K562 (cell line): ENCODE data around the gene RPAP2. TPM values are rescaled to one million over a fixed set of nuclear protein-coding genes. Genes with fewer than 3 reads are reported as not detected.

Experiments used
- ATAC-seq: fragments of 200-7000 bp; cut with Tn5 transposase; 3 replicates; pipeline ENCODE4 v1.9.1; 2020; ENCODE audit warnings: moderate library complexity
- BruUV-seq: library from RNA; stranded (reverse); fragments of 400-500 nt; replicated peaks from 2 replicates; lab custom pipeline; 2021; lab: Mats Ljungman, UMichigan
- CTCF ChIA-PET: fragments of 300-600 bp; formaldehyde crosslinking; extraction: SDS; loops from one replicate; lab custom pipeline; 2021; ENCODE audit warnings: low intra/inter-chr PET ratio; lab: Yijun Ruan, JAX
- POLR2A ChIA-PET: fragments of 300-600, 350-650 bp; sonication (Branson Sonifier 250); formaldehyde crosslinking; extraction: SDS; loops from one replicate; lab custom pipeline; 2021; ENCODE audit warnings: antibody characterized with exemption, inconsistent platforms; lab: Yijun Ruan, JAX
- DNase-seq, 4 experiments: peaks; one replicate each; pipeline versions ENCODE4 v3.0.0 to v3.0.0-alpha.2; 2011 to 2018; ENCODE audit warnings: low spot score in 3 of 4, mixed read lengths in 3 of 4; ENCODE audit errors: extremely low read depth in 1 of 4
- FAIRE-seq: peaks from 2 replicates; lab custom pipeline; 2011; peaks lifted over from hg19 to GRCh38; lab: Jason Lieb, UNC
- H2AFZ ChIP-seq: 2 replicates; pipeline ENCODE4 v1.6.0; 2011; ENCODE audit warnings: low read depth, low read length, control low read depth, inconsistent platforms
- H3K27ac ChIP-seq: fragments of 200-600 bp; 3 replicates; pipeline ENCODE4 v1.8.0; 2011; ENCODE audit warnings: low read depth, mild to moderate bottlenecking, control low read depth, inconsistent platforms, low read length, moderate library complexity, mixed read lengths; ENCODE audit errors: extremely low read depth
- H3K27me3 ChIP-seq, 2 experiments: fragments of 300-600 bp in 1 of 2; 2 replicates in 1 of 2; 3 replicates in 1 of 2; pipeline versions ENCODE4 v1.6.0 to v1.8.0; 2011; ENCODE audit warnings: inconsistent platforms in 2 of 2, low read length in 2 of 2, mild to moderate bottlenecking in 1 of 2, mixed read lengths in 1 of 2, moderate library complexity in 1 of 2; ENCODE audit not compliant: control insufficient read depth in 2 of 2, insufficient read depth in 2 of 2
- H3K36me3 ChIP-seq: fragments of 300-600 bp; 3 replicates; pipeline ENCODE4 v1.8.0; 2011; ENCODE audit warnings: mild to moderate bottlenecking, low read length, inconsistent platforms; ENCODE audit not compliant: control insufficient read depth, insufficient read depth
- H3K4me1 ChIP-seq, 2 experiments: fragments of 200-600 bp in 1 of 2; replicated peaks in 1 of 2; 2 replicates in 1 of 2; 3 replicates in 1 of 2; pipeline versions ENCODE4 v1.5.1 to v1.8.0; 2011; ENCODE audit warnings: inconsistent platforms in 2 of 2, low read length in 2 of 2, mild to moderate bottlenecking in 1 of 2, mixed read lengths in 1 of 2, moderate library complexity in 1 of 2; ENCODE audit not compliant: control insufficient read depth in 2 of 2, insufficient read depth in 2 of 2
- H3K4me2 ChIP-seq: 2 replicates; pipeline ENCODE4 v1.6.1; 2011; ENCODE audit warnings: low read length, control low read depth, inconsistent platforms, mixed read lengths; ENCODE audit not compliant: insufficient read depth
- H3K4me3 ChIP-seq: fragments of 200-600 bp; sonication (generic), shearing (Covaris generic); 2 replicates; pipeline ENCODE4 v1.5.1; 2016; ENCODE audit warnings: control low read depth, inconsistent platforms
- H3K79me2 ChIP-seq: fragments of 200-600 bp; 3 replicates; pipeline ENCODE4 v1.8.0; 2011; ENCODE audit warnings: low read length, inconsistent platforms; ENCODE audit not compliant: control insufficient read depth, insufficient read depth
- H3K9ac ChIP-seq, 2 experiments: 2 replicates each; pipeline versions ENCODE4 v1.6.0 to v1.6.1; 2011; ENCODE audit warnings: low read depth in 2 of 2, low read length in 2 of 2, control low read depth in 1 of 2, inconsistent platforms in 1 of 2, mild to moderate bottlenecking in 1 of 2, mixed read lengths in 1 of 2; ENCODE audit not compliant: insufficient read depth in 1 of 2
- H3K9me1 ChIP-seq: one replicate; pipeline ENCODE4 v1.6.0; 2011; ENCODE audit warnings: inconsistent platforms, mild to moderate bottlenecking, low read length, moderate library complexity; ENCODE audit not compliant: control insufficient read depth, insufficient read depth
- H3K9me3 ChIP-seq: replicated peaks from 2 replicates; pipeline ENCODE4 v1.5.1; 2011; ENCODE audit warnings: low read depth, low read length, inconsistent platforms; ENCODE audit not compliant: control insufficient read depth, insufficient read depth
- H4K20me1 ChIP-seq: replicated peaks from 2 replicates; pipeline ENCODE4 v1.6.1; 2011; ENCODE audit warnings: low read length, inconsistent platforms, mixed read lengths; ENCODE audit not compliant: control insufficient read depth, insufficient read depth
- BRD4 ChIP-seq: fragments of 200-600 bp; sonication (generic); IDR thresholded peaks from 2 replicates; pipeline ENCODE4 v1.6.1; 2017; ENCODE audit warnings: inconsistent platforms
- FOXK2 ChIP-seq, 2 experiments: fragments of 450-650 bp; IDR thresholded peaks in 1 of 2; conservative IDR thresholded peaks in 1 of 2; 2 replicates each; pipeline ENCODE4 v1.6.1; 2016; ENCODE audit warnings: low read depth in 2 of 2, mild to moderate bottlenecking in 1 of 2
- GTF2A2 ChIP-seq: IDR thresholded peaks from 2 replicates; pipeline ENCODE4 v1.6.1; 2016; ENCODE audit warnings: mild to moderate bottlenecking, missing genetic modification characterization, missing compliant biosample characterization
- KHSRP ChIP-seq: fragments of 450-650 bp; IDR thresholded peaks from 2 replicates; pipeline ENCODE4 v1.6.1; 2017
- LARP7 ChIP-seq: fragments of 450-650 bp; IDR thresholded peaks from 2 replicates; pipeline ENCODE4 v1.6.1; 2016
- MAFK ChIP-seq: IDR thresholded peaks from 2 replicates; pipeline ENCODE4 v1.6.1; 2011; ENCODE audit warnings: low read length, improper control_type of control experiment
- NR1H2 ChIP-seq: sonication (generic); formaldehyde crosslinking; IDR thresholded peaks from 2 replicates; pipeline ENCODE4 v1.4.0; 2020; ENCODE audit warnings: mild to moderate bottlenecking, missing genetic modification reagents
- PHF20 ChIP-seq: fragments of 450-650 bp; IDR thresholded peaks from 2 replicates; pipeline ENCODE4 v1.6.1; 2018; ENCODE audit not compliant: partially characterized antibody
- SP2 ChIP-seq: IDR thresholded peaks from 2 replicates; pipeline ENCODE4 v1.6.1; 2011; ENCODE audit warnings: mild to moderate bottlenecking, low read depth, low read length, moderate library complexity; ENCODE audit not compliant: poor library complexity, severe bottlenecking; ENCODE audit errors: extremely low read depth
- SREBF1 ChIP-seq: fragments of 150-350 bp; IDR thresholded peaks from 2 replicates; pipeline ENCODE4 v1.6.1; 2014; ENCODE audit warnings: antibody characterized with exemption, low read depth, low read length, borderline replicate concordance
- SUPT5H ChIP-seq: fragments of 450-650 bp; IDR thresholded peaks from 2 replicates; pipeline ENCODE4 v1.6.1; 2016
- TAF9B ChIP-seq: fragments of 450-650 bp; IDR thresholded peaks from 2 replicates; pipeline ENCODE4 v1.6.1; 2018; ENCODE audit warnings: mild to moderate bottlenecking; ENCODE audit not compliant: partially characterized antibody
- ZEB2 ChIP-seq: fragments of 450-650 bp; IDR thresholded peaks from 2 replicates; pipeline ENCODE4 v1.6.1; 2016
- ZNF140 ChIP-seq: fragments of 250-450 bp; sonication (Bioruptor Pico); IDR thresholded peaks from 2 replicates; pipeline ENCODE4 v1.8.0; 2021; ENCODE audit warnings: moderate library complexity, mild to moderate bottlenecking, inconsistent platforms
- ZNF239 ChIP-seq: fragments of 250-450 bp; sonication (Bioruptor Pico); IDR thresholded peaks from 2 replicates; pipeline ENCODE4 v1.4.0; 2020; ENCODE audit warnings: mild to moderate bottlenecking
- ZNF830 ChIP-seq: fragments of 250-450 bp; sonication (Bioruptor Pico); IDR thresholded peaks from 2 replicates; pipeline ENCODE4 v1.5.0; 2021; ENCODE audit warnings: mild to moderate bottlenecking
- WGBS: fragments of 100-300 bp; shearing (Covaris generic); methylation state at CpG from one replicate; pipeline ENCODE4 v1.1.6; 2016; ENCODE audit warnings: low coverage, mixed read lengths; ENCODE audit not compliant: insufficient coverage; ENCODE audit errors: missing lambda C conversion rate; 5-methylcytosine and 5-hydroxymethylcytosine counted together
- in situ Hi-C: fragments of 300-500 bp; cut with MboI; formaldehyde crosslinking; loops from 4 replicates; pipeline ENCODE4 v1.15.0; 2018; ENCODE audit warnings: inconsistent platforms, mixed read lengths
- intact Hi-C: fragments of 100-400 bp; cut with micrococcal nuclease; formaldehyde crosslinking; loops from 2 replicates; pipeline ENCODE4 v1.14.2; 2022
- polyA plus RNA-seq, 8 experiments: library from polyadenylated mRNA; depleted of rRNA in 4 of 8; stranded (reverse) in 5 of 8; unstranded in 3 of 8; fragments of >200 nt; fragmentation: Nextera tagmentation in 2 of 8; fragmentation: Illumina TruSeq in 1 of 8; extraction: Ambion mirVana in 2 of 8; extraction: Trizol in 1 of 8; gene quantifications; 2 replicates each; pipeline versions ENCODE4 v1.2.1 to v1.2.3, GENCODE V29; 2011 to 2014; ENCODE audit warnings: inconsistent platforms in 1 of 8, missing spikeins in 1 of 8
- total RNA-seq, 7 experiments: library from RNA; depleted of rRNA in 6 of 7; stranded (reverse); fragments of >200 nt in 6 of 7; fragmentation: Illumina TruSeq in 2 of 7; extraction: Trizol in 2 of 7; gene quantifications; 2 replicates each; pipeline versions ENCODE4 v1.2.1 to v1.2.3, GENCODE V29; 2011 to 2021; ENCODE audit warnings: low replicate concordance in 1 of 7
- TF ChIP-seq, protein P1 (sequence below): fragments of 450-650 bp; IDR thresholded peaks from 2 replicates; pipeline ENCODE4 v1.6.1; 2014; ENCODE audit warnings: low read depth, mild to moderate bottlenecking, moderate library complexity, borderline replicate concordance
- TF ChIP-seq, protein P2 (sequence below): fragments of 250-450 bp; sonication (Bioruptor Pico); IDR thresholded peaks from 2 replicates; pipeline ENCODE4 v1.8.0; 2021; ENCODE audit warnings: moderate library complexity, mild to moderate bottlenecking, inconsistent platforms
- TF ChIP-seq, protein P3 (sequence below): fragments of 450-650 bp; IDR thresholded peaks from 2 replicates; pipeline ENCODE4 v1.6.1; 2016; ENCODE audit warnings: missing biosample characterization, missing genetic modification characterization

Gene RPAP2
- total and polyA plus RNA-seq, 9 of the 15 experiments (the other 6 are each of a cell fraction or from before 2014, with no cell fraction given) = 6.2 to 41.7 (median 28.7) TPM

- TF ChIP-seq ZNF830 (no peak), BRD4 (no peak)
Measured at GRCh38 chr1:92310185-92310597, 11.3 kb downstream of the RPAP2 start (continued).

DNA sequence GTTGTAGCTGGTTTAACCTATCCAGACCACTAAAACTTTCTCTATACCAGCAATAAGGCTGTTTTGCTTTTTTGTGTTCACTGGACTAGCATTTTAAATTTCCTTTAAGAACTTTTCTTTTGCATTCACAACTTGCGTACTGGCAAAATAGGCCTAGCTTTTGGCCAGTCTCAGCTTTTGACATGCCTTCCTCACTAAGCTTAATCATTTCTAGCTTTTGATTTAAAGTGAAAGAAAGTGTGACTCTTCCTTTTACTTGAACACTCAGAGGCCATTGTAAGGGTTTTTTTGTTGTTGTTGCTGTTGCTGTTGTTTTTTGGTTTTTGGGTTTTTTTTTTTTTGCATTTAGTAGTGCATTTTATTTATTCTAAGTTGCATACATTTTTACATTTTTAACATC lies 15.2 kb downstream of the RPAP2 start:
- no peaks in the 10 kb centered on the region for H3K79me2 ChIP-seq
- in situ Hi-C loops = loop anchor here (5.0 kb wide), 1 partner anchor 303 kb away; no protein-coding TSS in a partner anchor
- no peak overlapping the region for H3K4me2 ChIP-seq
- no peaks in the 10 kb centered on the region for H3K9me3 ChIP-seq
- H3K27ac ChIP-seq = no peak overlapping the region
- peaks cover 12% of the 10 kb centered on the region; the same call in 1 of the 3 replicates for H3K36me3 ChIP-seq
- 92% methylated on average over 1 of the region's 1 CpG for WGBS
- no peaks in the 10 kb centered on the region for H3K27me3 ChIP-seq
- H3K4me3 ChIP-seq = no peak overlapping the region
- BruUV-seq = no TSS peak
- no peak overlapping the region for H3K9ac ChIP-seq
- H3K4me1 ChIP-seq = peaks cover 0 to 20% of the 10 kb centered on the region in 2 experiments; a peak in 3 of 5 replicates
- no peaks in the 10 kb centered on the region; the same call in 1 of the 2 replicates for H4K20me1 ChIP-seq
- DNase-seq (no peak), ATAC-seq (no peak), FAIRE-seq (no peak)
- intact Hi-C loops = loop anchor here (10.0 kb wide), 2 partner anchors 131 to 521 kb away; partner anchors contain the start of gene RPL5
- H3K9me1 ChIP-seq = no peaks in the 10 kb centered on the region
- ChIA-PET CTCF (no interaction called here), POLR2A (no interaction called here)
- H2AFZ ChIP-seq = no peak overlapping the region
- TF ChIP-seq, protein P1, sequence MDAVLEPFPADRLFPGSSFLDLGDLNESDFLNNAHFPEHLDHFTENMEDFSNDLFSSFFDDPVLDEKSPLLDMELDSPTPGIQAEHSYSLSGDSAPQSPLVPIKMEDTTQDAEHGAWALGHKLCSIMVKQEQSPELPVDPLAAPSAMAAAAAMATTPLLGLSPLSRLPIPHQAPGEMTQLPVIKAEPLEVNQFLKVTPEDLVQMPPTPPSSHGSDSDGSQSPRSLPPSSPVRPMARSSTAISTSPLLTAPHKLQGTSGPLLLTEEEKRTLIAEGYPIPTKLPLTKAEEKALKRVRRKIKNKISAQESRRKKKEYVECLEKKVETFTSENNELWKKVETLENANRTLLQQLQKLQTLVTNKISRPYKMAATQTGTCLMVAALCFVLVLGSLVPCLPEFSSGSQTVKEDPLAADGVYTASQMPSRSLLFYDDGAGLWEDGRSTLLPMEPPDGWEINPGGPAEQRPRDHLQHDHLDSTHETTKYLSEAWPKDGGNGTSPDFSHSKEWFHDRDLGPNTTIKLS = no peak
- TF ChIP-seq FOXK2 (conservative IDR thresholded peaks at IDR 0.05 in 1 of 2, IDR thresholded peaks at IDR 0.05 in 1 of 2; ENCODE audit: low read depth in 2 of 2) (no peak), SP2 (no peak), LARP7 (no peak), ZEB2 (no peak), TAF9B (no peak), ZNF239 (CRISPR knock-in tag) (no peak), MAFK (no peak), SREBF1 (no peak), KHSRP (no peak), NR1H2 (CRISPR knock-in tag) (no peak), PHF20 (no peak), GTF2A2 (no peak), ZNF140 (CRISPR knock-in tag) (no peak), SUPT5H (no peak)
- TF ChIP-seq, protein P2, sequence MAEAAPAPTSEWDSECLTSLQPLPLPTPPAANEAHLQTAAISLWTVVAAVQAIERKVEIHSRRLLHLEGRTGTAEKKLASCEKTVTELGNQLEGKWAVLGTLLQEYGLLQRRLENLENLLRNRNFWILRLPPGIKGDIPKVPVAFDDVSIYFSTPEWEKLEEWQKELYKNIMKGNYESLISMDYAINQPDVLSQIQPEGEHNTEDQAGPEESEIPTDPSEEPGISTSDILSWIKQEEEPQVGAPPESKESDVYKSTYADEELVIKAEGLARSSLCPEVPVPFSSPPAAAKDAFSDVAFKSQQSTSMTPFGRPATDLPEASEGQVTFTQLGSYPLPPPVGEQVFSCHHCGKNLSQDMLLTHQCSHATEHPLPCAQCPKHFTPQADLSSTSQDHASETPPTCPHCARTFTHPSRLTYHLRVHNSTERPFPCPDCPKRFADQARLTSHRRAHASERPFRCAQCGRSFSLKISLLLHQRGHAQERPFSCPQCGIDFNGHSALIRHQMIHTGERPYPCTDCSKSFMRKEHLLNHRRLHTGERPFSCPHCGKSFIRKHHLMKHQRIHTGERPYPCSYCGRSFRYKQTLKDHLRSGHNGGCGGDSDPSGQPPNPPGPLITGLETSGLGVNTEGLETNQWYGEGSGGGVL (CRISPR knock-in tag) = no peak
- TF ChIP-seq, protein P3, sequence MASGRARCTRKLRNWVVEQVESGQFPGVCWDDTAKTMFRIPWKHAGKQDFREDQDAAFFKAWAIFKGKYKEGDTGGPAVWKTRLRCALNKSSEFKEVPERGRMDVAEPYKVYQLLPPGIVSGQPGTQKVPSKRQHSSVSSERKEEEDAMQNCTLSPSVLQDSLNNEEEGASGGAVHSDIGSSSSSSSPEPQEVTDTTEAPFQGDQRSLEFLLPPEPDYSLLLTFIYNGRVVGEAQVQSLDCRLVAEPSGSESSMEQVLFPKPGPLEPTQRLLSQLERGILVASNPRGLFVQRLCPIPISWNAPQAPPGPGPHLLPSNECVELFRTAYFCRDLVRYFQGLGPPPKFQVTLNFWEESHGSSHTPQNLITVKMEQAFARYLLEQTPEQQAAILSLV (tag) = no peak
